H1 (cell line): ENCODE measurements around the gene SYCE3. TPM values are rescaled to one million over a fixed set of nuclear protein-coding genes. Genes with fewer than 3 reads are reported as not detected.

Experiments used
- ASH2L ChIP-seq: fragments of 200-600, 300-600 bp; sonication (generic); IDR thresholded peaks from one replicate; pipeline ENCODE4 v1.7.1; 2017; ENCODE audit warnings: low read length
- ATF3 ChIP-seq: IDR thresholded peaks from 2 replicates; pipeline ENCODE4 v1.6.1; 2011; ENCODE audit warnings: low read depth, mild to moderate bottlenecking, low read length; ENCODE audit not compliant: insufficient read depth
- CTCF ChIP-seq, 3 experiments: IDR thresholded peaks; 1 replicate in 2 of 3; 2 replicates in 1 of 3; pipeline versions ENCODE4 v1.5.1 to v1.6.1; 2011; ENCODE audit warnings: low read length in 3 of 3, mild to moderate bottlenecking in 3 of 3, inconsistent platforms in 2 of 3, low read depth in 1 of 3, moderate library complexity in 1 of 3; ENCODE audit not compliant: insufficient read depth in 1 of 3; ENCODE audit errors: control extremely low read depth in 1 of 3
- E2F6 ChIP-seq: IDR thresholded peaks from 2 replicates; pipeline ENCODE4 v1.6.1; 2012; ENCODE audit warnings: inconsistent platforms
- GTF2F1 ChIP-seq: IDR thresholded peaks from 2 replicates; pipeline ENCODE4 v1.6.1; 2012; ENCODE audit warnings: low read depth, low read length, improper control_type of control experiment, borderline replicate concordance
- HDAC2 ChIP-seq, 2 experiments: fragments of 300-600 bp in 1 of 2; sonication (generic) in 1 of 2; IDR thresholded peaks; 2 replicates each; pipeline ENCODE4 v1.6.1; 2011 to 2012; ENCODE audit warnings: low read depth in 2 of 2, low read length in 2 of 2, mild to moderate bottlenecking in 2 of 2, moderate library complexity in 2 of 2, borderline replicate concordance in 1 of 2, inconsistent platforms in 1 of 2
- KDM1A ChIP-seq: fragments of 200-600, 300-600 bp; sonication (generic); IDR thresholded peaks from 2 replicates; pipeline ENCODE4 v1.7.1; 2016; ENCODE audit warnings: mild to moderate bottlenecking, low read length, borderline replicate concordance
- KDM5A ChIP-seq: fragments of 200-600 bp; IDR thresholded peaks from 2 replicates; pipeline ENCODE4 v1.7.1; 2012; ENCODE audit warnings: mild to moderate bottlenecking, low read length, inconsistent platforms, mixed read lengths
- MAFK ChIP-seq: IDR thresholded peaks from 2 replicates; pipeline ENCODE4 v1.6.1; 2012; ENCODE audit warnings: low read depth, mild to moderate bottlenecking, improper control_type of control experiment, low read length
- NRF1 ChIP-seq: IDR thresholded peaks from 2 replicates; pipeline ENCODE4 v1.6.1; 2011; ENCODE audit warnings: mild to moderate bottlenecking, low read depth, low read length, improper control_type of control experiment
- POU5F1 ChIP-seq: IDR thresholded peaks from 2 replicates; pipeline ENCODE4 v1.6.1; 2011; ENCODE audit warnings: low read depth, mild to moderate bottlenecking, low read length, moderate library complexity
- RAD21 ChIP-seq, 2 experiments: IDR thresholded peaks in 1 of 2; conservative IDR thresholded peaks in 1 of 2; 2 replicates each; pipeline ENCODE4 v1.6.1; 2011; ENCODE audit warnings: low read depth in 2 of 2, low read length in 2 of 2, improper control_type of control experiment in 1 of 2, inconsistent platforms in 1 of 2, mild to moderate bottlenecking in 1 of 2, moderate library complexity in 1 of 2
- RNF2 ChIP-seq: fragments of 200-900, 300-1000 bp; sonication (generic); IDR thresholded peaks from 2 replicates; pipeline ENCODE4 v1.7.1; 2016; ENCODE audit warnings: borderline replicate concordance, low read depth, mild to moderate bottlenecking, antibody characterized with exemption, low read length; ENCODE audit not compliant: poor library complexity, severe bottlenecking; ENCODE audit errors: missing control alignments
- SIN3A ChIP-seq, 2 experiments: IDR thresholded peaks in 1 of 2; conservative IDR thresholded peaks in 1 of 2; 2 replicates each; pipeline ENCODE4 v1.6.1; 2011 to 2012; ENCODE audit warnings: low read length in 2 of 2, improper control_type of control experiment in 1 of 2, low read depth in 1 of 2, mild to moderate bottlenecking in 1 of 2
- SRF ChIP-seq: IDR thresholded peaks from 2 replicates; pipeline ENCODE4 v1.6.1; 2011; ENCODE audit warnings: mild to moderate bottlenecking, low read depth, low read length, moderate library complexity
- TBP ChIP-seq: IDR thresholded peaks from 2 replicates; pipeline ENCODE4 v1.6.1; 2011; ENCODE audit warnings: low read depth, low read length, improper control_type of control experiment
- TEAD4 ChIP-seq: IDR thresholded peaks from 2 replicates; pipeline ENCODE4 v1.6.1; 2012; ENCODE audit warnings: low read depth, low read length, inconsistent platforms, mixed read lengths
- USF2 ChIP-seq: IDR thresholded peaks from 2 replicates; pipeline ENCODE4 v1.6.1; 2011; ENCODE audit warnings: low read length, improper control_type of control experiment
- YY1 ChIP-seq: IDR thresholded peaks from 2 replicates; pipeline ENCODE4 v1.6.1; 2011; ENCODE audit warnings: low read depth, mild to moderate bottlenecking, low read length
- polyA plus RNA-seq, 7 experiments: library from polyadenylated mRNA; depleted of rRNA in 3 of 7; stranded (reverse) in 5 of 7; unstranded in 2 of 7; fragments of >200 nt in 5 of 7; fragments of 200-250 nt in 2 of 7; gene quantifications; 1 replicate in 5 of 7; 2 replicates in 1 of 7; 4 replicates in 1 of 7; pipeline versions ENCODE4 v1.2.1 to v1.2.3, GENCODE V29; 2011 to 2013; ENCODE audit warnings: missing spikeins in 2 of 7, mixed read lengths in 2 of 7
- total RNA-seq: library from RNA; stranded (reverse); fragmentation: NEBNext Ultra II Directional; extraction: Animal tissue kit (Norgen Biotek cat#: 25700); gene quantifications from 2 replicates; pipeline ENCODE4 v1.2.1, GENCODE V29; 2021

Gene SYCE3
- total and polyA plus RNA-seq, 2 of the 8 experiments (the other 6 are each of a cell fraction or from before 2014, with no cell fraction given) = 1.9 TPM; not detected in 1

- no peak for TF ChIP-seq CTCF (IDR thresholded peaks at IDR 0.05; ENCODE audit: control extremely low read depth in 1 of 3, insufficient read depth in 1 of 3, low read depth in 1 of 3, low read length in 3 of 3)
- TF ChIP-seq SRF = no peak
- no peak for TF ChIP-seq KDM5A
- peak; percentile 70; the same call in 1 of the 2 replicates for TF ChIP-seq KDM1A
- no peak for TF ChIP-seq HDAC2 (IDR thresholded peaks at IDR 0.05; ENCODE audit: borderline replicate concordance in 1 of 2, low read depth in 2 of 2, low read length in 2 of 2)
- TF ChIP-seq E2F6 = peak; percentile 56
- TF ChIP-seq ATF3 = no peak
- TF ChIP-seq POU5F1 = no peak
- no peak for TF ChIP-seq RAD21 (IDR thresholded peaks at IDR 0.05 in 1 of 2, conservative IDR thresholded peaks at IDR 0.05 in 1 of 2; ENCODE audit: low read depth in 2 of 2, low read length in 2 of 2)
- no peak for TF ChIP-seq NRF1
- no peak for TF ChIP-seq TBP
- no peak for TF ChIP-seq SIN3A (conservative IDR thresholded peaks at IDR 0.05 in 1 of 2, IDR thresholded peaks at IDR 0.05 in 1 of 2; ENCODE audit: low read depth in 1 of 2, low read length in 2 of 2)
- no peak for TF ChIP-seq USF2
- no peak for TF ChIP-seq GTF2F1
- peak; percentile 6 for TF ChIP-seq ASH2L
- TF ChIP-seq TEAD4 = no peak
- peak; percentile 26 for TF ChIP-seq RNF2
- no peak for TF ChIP-seq MAFK
- TF ChIP-seq YY1 = no peak
Measured at GRCh38 chr22:50581950-50582492, 19.3 kb upstream of the SYCE3 start (continued).
